Central memory CD4-positive, alpha-beta T cell (primary cell): ENCODE measurements around the gene GLIS1.
"Not testable (repeated sequence)": the region's sequence is repeated elsewhere in the genome, so short reads cannot be mapped to it uniquely, and the experiment has no call there.

Experiments
- DNase-seq: peaks from one replicate; pipeline ENCODE4 v3.0.0; 2022

The GLIS1 gene

GRCh38 chr1:53557830-53558738 lies 180.9 kb downstream of the GLIS1 start:
- DNase-seq: no peak

GRCh38 chr1:53557369-53557768 lies 181.6 kb downstream of the GLIS1 start:
- DNase-seq: no peak

GRCh38 chr1:53556657-53557227 lies 182.2 kb downstream of the GLIS1 start:
- no peak for DNase-seq

- not testable (repeated sequence) for DNase-seq
These were observed 183.2 kb downstream of the GLIS1 start for GRCh38 chr1:53555620-53556326.

GRCh38 chr1:53554592-53555305 lies 184.2 kb downstream of the GLIS1 start:
- DNase-seq: no peak

GRCh38 chr1:53553734-53554509 lies 185.0 kb downstream of the GLIS1 start:
- DNase-seq: no peak

GRCh38 chr1:53552981-53553733 lies 185.8 kb downstream of the GLIS1 start:
- no peak for DNase-seq

GRCh38 chr1:53552146-53552861 lies 186.7 kb downstream of the GLIS1 start:
- no peak for DNase-seq

GRCh38 chr1:53551428-53551995 lies 187.5 kb downstream of the GLIS1 start:
- no peak for DNase-seq

GRCh38 chr1:53550201-53550741 lies 188.7 kb downstream of the GLIS1 start:
- no peak for DNase-seq

- DNase-seq: no peak
These were observed 189.2 kb downstream of the GLIS1 start for GRCh38 chr1:53549781-53550180.

GRCh38 chr1:53549287-53549686 lies 189.7 kb downstream of the GLIS1 start:
- DNase-seq: no peak

GRCh38 chr1:53548031-53548491 lies 190.9 kb downstream of the GLIS1 start:
- no peak for DNase-seq

- DNase-seq: no peak
These were observed 191.7 kb downstream of the GLIS1 start for GRCh38 chr1:53547231-53547790.

GRCh38 chr1:53546409-53547155 lies 192.4 kb downstream of the GLIS1 start:
- no peak for DNase-seq

GRCh38 chr1:53545663-53546408 lies 193.1 kb downstream of the GLIS1 start:
- no peak for DNase-seq

- no peak for DNase-seq
These were observed 194.0 kb downstream of the GLIS1 start for GRCh38 chr1:53544728-53545515.
